ENCODE results near the gene TRA2B.

TRA2B gene

DNA sequence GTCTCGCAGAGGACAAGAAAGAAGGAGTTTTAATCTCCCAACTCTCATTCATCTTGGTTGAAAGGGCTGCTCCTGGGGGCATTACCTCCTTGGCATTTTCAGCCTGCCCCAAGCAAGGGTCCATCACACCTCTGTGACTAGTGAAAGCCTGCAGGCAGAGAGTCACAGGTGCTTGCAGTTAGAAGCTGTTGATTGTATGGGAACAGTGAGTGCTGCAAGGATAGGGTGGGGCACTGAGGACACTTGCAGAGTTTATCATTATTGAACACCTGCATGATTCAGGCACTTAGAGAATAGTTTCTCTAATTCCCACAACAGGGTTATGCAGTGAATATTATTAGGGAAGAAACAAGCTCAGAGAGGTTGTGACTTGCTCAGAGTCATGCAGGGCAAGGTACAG lies 71.3 kb downstream of the TRA2B start:
- no peak for DNase-seq

All from cortex of kidney (tissue), 1 donor.